Measurements from ENCODE around the gene NARF.
"Not testable (repeated sequence)": the region's sequence is repeated elsewhere in the genome, so short reads cannot be mapped to it uniquely, and the experiment has no call there.

Gene NARF

GRCh38 chr17:82534401-82534812, 75.9 kb downstream of the NARF start:
- Histone ChIP-seq H2BK120ac (ENCODE audit: insufficient read depth, low read length, poor library complexity) (no peak overlapping the region), H2BK5ac (ENCODE audit: low read depth, low read length, poor library complexity) (no peak overlapping the region), H3K27ac (ENCODE audit: low read depth, low read length) (no peak overlapping the region), H3K27me3 (ENCODE audit: insufficient read depth, low read length) (no peaks in the 10 kb centered on the region), H3K4me3 (ENCODE audit: low read depth, low read length) (no peak overlapping the region), H3K4me2 (ENCODE audit: low read length) (no peak overlapping the region), H2AFZ (ENCODE audit: insufficient read depth, low read length, poor library complexity) (no peak overlapping the region), H2BK12ac (ENCODE audit: low read length) (no peak overlapping the region), H3K23ac (ENCODE audit: low read length) (no peak overlapping the region), H3K9ac (ENCODE audit: low read length) (no peak overlapping the region), H3K4me1 (ENCODE audit: control insufficient read depth in 1 of 2, insufficient read depth in 2 of 2, low read length in 2 of 2) (peaks cover 25 to 32% of the 10 kb centered on the region in 2 experiments), H4K12ac (ENCODE audit: low read depth, low read length) (no peak overlapping the region), H3K9me3 (ENCODE audit: insufficient read depth, low read depth, low read length) (no peaks in the 10 kb centered on the region), H3K79me1 (ENCODE audit: low read length) (peaks cover 2% of the 10 kb centered on the region), H3K14ac (ENCODE audit: low read length) (no peak overlapping the region), H2AK5ac (ENCODE audit: low read length) (no peak overlapping the region), H4K8ac (ENCODE audit: low read depth, low read length) (no peak overlapping the region), H3K79me2 (ENCODE audit: control insufficient read depth, insufficient read depth, low read length, poor library complexity) (peaks cover 52% of the 10 kb centered on the region), H3K4ac (ENCODE audit: low read depth, low read length) (peak overlapping the region; percentile 35), H3K36me3 (ENCODE audit: control insufficient read depth in 1 of 2, insufficient read depth in 2 of 2, low read length in 2 of 2) (no peaks in the 10 kb centered on the region), H4K91ac (ENCODE audit: low read depth, low read length) (no peak overlapping the region), H3K18ac (ENCODE audit: low read length) (no peak overlapping the region)
- no CpG with 5 or more reads among the region's 7 CpGs for WGBS (ENCODE audit: extremely low coverage, insufficient coverage, insufficient read length)
- no peak for DNase-seq

- Histone ChIP-seq H3K27me3 (ENCODE audit: insufficient read depth, low read length) (no peaks in the 10 kb centered on the region), H3K14ac (ENCODE audit: low read length) (peak overlapping the region; percentile 27), H3K9ac (ENCODE audit: low read length) (no peak overlapping the region), H3K27ac (ENCODE audit: low read depth, low read length) (peak overlapping the region; percentile 82), H4K91ac (ENCODE audit: low read depth, low read length) (no peak overlapping the region), H4K8ac (ENCODE audit: low read depth, low read length) (peak overlapping the region; percentile 0), H2BK120ac (ENCODE audit: insufficient read depth, low read length, poor library complexity) (no peak overlapping the region), H3K79me2 (ENCODE audit: control insufficient read depth, insufficient read depth, low read length, poor library complexity) (peaks cover 48% of the 10 kb centered on the region), H3K4ac (ENCODE audit: low read depth, low read length) (peak overlapping the region; percentile 81), H2AK5ac (ENCODE audit: low read length) (no peak overlapping the region), H3K4me1 (ENCODE audit: control insufficient read depth in 1 of 2, insufficient read depth in 2 of 2, low read length in 2 of 2) (peaks cover 23 to 28% of the 10 kb centered on the region in 2 experiments), H3K23ac (ENCODE audit: low read length) (no peak overlapping the region), H2AFZ (ENCODE audit: insufficient read depth, low read length, poor library complexity) (no peak overlapping the region), H3K9me3 (ENCODE audit: insufficient read depth, low read depth, low read length) (no peaks in the 10 kb centered on the region), H2BK5ac (ENCODE audit: low read depth, low read length, poor library complexity) (peak overlapping the region; percentile 83), H3K18ac (ENCODE audit: low read length) (peak overlapping the region; percentile 2), H3K79me1 (ENCODE audit: low read length) (peaks cover 2% of the 10 kb centered on the region), H3K36me3 (ENCODE audit: control insufficient read depth in 1 of 2, insufficient read depth in 2 of 2, low read length in 2 of 2) (peaks cover 0 to 3% of the 10 kb centered on the region in 2 experiments), H4K12ac (ENCODE audit: low read depth, low read length) (no peak overlapping the region), H3K4me3 (ENCODE audit: low read depth, low read length) (no peak overlapping the region), H3K4me2 (ENCODE audit: low read length) (peak overlapping the region; percentile 33), H2BK12ac (ENCODE audit: low read length) (peak overlapping the region; percentile 21)
- no CpG with 5 or more reads among the region's 6 CpGs for WGBS (ENCODE audit: extremely low coverage, insufficient coverage, insufficient read length)
- DNase-seq, result peak in 1 of 2 donors; percentile 66
These were observed 78.1 kb downstream of the NARF start for GRCh38 chr17:82536512-82537201.

DNA sequence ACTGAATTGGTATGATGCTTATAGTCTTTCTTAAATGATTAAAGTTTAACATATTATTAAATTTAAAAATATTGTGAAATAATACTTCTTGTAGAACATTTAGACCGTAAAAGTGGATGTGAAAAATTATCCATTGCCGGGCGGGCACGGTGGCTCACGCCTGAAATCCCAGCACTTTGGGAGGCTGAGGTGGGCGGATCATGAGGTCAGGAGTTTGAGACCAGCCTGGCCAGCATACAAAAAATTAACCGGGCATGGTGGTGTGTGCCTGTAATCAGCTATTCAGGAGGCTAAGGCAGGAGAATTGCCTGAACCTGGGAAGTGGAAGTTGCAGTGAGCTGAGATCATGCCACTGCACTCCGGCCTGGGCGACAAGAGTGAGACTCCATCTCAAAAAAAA, 78.7 kb downstream of the NARF start:
- not testable (repeated sequence) for H4K91ac ChIP-seq (ENCODE audit: low read depth, low read length); H2BK120ac ChIP-seq (ENCODE audit: insufficient read depth, low read length, poor library complexity); H3K18ac ChIP-seq (ENCODE audit: low read length); H4K12ac ChIP-seq (ENCODE audit: low read depth, low read length); H3K23ac ChIP-seq (ENCODE audit: low read length); H3K9ac ChIP-seq (ENCODE audit: low read length); H3K79me1 ChIP-seq (ENCODE audit: low read length); H3K9me3 ChIP-seq (ENCODE audit: insufficient read depth, low read depth, low read length); H4K8ac ChIP-seq (ENCODE audit: low read depth, low read length); H2BK12ac ChIP-seq (ENCODE audit: low read length); H3K14ac ChIP-seq (ENCODE audit: low read length); H3K4me2 ChIP-seq (ENCODE audit: low read length); H3K4me3 ChIP-seq (ENCODE audit: low read depth, low read length); H3K27me3 ChIP-seq (ENCODE audit: insufficient read depth, low read length); H2AK5ac ChIP-seq (ENCODE audit: low read length); H2AFZ ChIP-seq (ENCODE audit: insufficient read depth, low read length, poor library complexity); H3K36me3 ChIP-seq (ENCODE audit: control insufficient read depth in 1 of 2, insufficient read depth in 2 of 2, low read length in 2 of 2)
- WGBS (ENCODE audit: extremely low coverage, insufficient coverage, insufficient read length), result no CpG with 5 or more reads among the region's 9 CpGs
- H3K27ac ChIP-seq (ENCODE audit: low read depth, low read length), result peak overlapping the region; percentile 82
- H3K4me1 ChIP-seq (ENCODE audit: control insufficient read depth in 1 of 2, insufficient read depth in 2 of 2, low read length in 2 of 2), result peaks cover 23 to 28% of the 10 kb centered on the region in 2 experiments
- H3K4ac ChIP-seq (ENCODE audit: low read depth, low read length), result peak overlapping the region; percentile 59
- peak in 1 of 2 donors; percentile 31 for DNase-seq
- H3K79me2 ChIP-seq (ENCODE audit: control insufficient read depth, insufficient read depth, low read length, poor library complexity), result peaks cover 47% of the 10 kb centered on the region
- H2BK5ac ChIP-seq (ENCODE audit: low read depth, low read length, poor library complexity), result peak overlapping the region; percentile 53

DNA sequence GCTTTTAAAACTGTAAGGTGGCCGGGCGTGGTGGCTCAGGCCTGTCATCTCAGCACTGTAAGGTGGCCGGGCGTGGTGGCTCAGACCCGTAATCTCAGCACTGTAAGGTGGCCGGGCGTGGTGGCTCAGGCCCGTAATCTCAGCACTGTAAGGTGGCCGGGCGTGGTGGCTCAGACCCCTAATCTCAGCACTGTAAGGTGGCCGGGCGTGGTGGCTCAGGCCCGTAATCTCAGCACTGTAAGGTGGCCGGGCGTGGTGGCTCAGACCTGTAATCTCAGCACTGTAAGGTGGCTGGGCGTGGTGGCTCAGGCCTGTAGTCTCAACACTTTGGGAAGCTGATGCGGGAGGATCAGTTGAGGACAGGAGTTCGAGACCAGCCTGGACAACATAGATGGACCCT, 80.5 kb downstream of the NARF start:
- not testable (repeated sequence) for H3K27me3 ChIP-seq (ENCODE audit: insufficient read depth, low read length); H3K27ac ChIP-seq (ENCODE audit: low read depth, low read length); H2AK5ac ChIP-seq (ENCODE audit: low read length); H4K91ac ChIP-seq (ENCODE audit: low read depth, low read length); H3K4me2 ChIP-seq (ENCODE audit: low read length); H2BK120ac ChIP-seq (ENCODE audit: insufficient read depth, low read length, poor library complexity); H4K12ac ChIP-seq (ENCODE audit: low read depth, low read length); H3K4me3 ChIP-seq (ENCODE audit: low read depth, low read length); H3K79me1 ChIP-seq (ENCODE audit: low read length); H4K8ac ChIP-seq (ENCODE audit: low read depth, low read length); H3K23ac ChIP-seq (ENCODE audit: low read length); H2BK12ac ChIP-seq (ENCODE audit: low read length); H3K14ac ChIP-seq (ENCODE audit: low read length); H2BK5ac ChIP-seq (ENCODE audit: low read depth, low read length, poor library complexity); DNase-seq; H3K9me3 ChIP-seq (ENCODE audit: insufficient read depth, low read depth, low read length); H2AFZ ChIP-seq (ENCODE audit: insufficient read depth, low read length, poor library complexity); H3K9ac ChIP-seq (ENCODE audit: low read length); H3K18ac ChIP-seq (ENCODE audit: low read length); H3K36me3 ChIP-seq (ENCODE audit: control insufficient read depth in 1 of 2, insufficient read depth in 2 of 2, low read length in 2 of 2)
- no CpG with 5 or more reads among the region's 18 CpGs for WGBS (ENCODE audit: extremely low coverage, insufficient coverage, insufficient read length)
- Histone ChIP-seq H3K4ac (ENCODE audit: low read depth, low read length) (peak overlapping the region; percentile 100), H3K4me1 (ENCODE audit: control insufficient read depth in 1 of 2, insufficient read depth in 2 of 2, low read length in 2 of 2) (peaks cover 16 to 26% of the 10 kb centered on the region in 2 experiments), H3K79me2 (ENCODE audit: control insufficient read depth, insufficient read depth, low read length, poor library complexity) (peaks cover 47% of the 10 kb centered on the region)

Measured in trophoblast cell (in vitro differentiated cells and primary cell).